Endothelial cell of umbilical vein (primary cell): Measurements from ENCODE around the gene IL18.
"Not testable (repeated sequence)": the region's sequence is repeated elsewhere in the genome, so short reads cannot be mapped to it uniquely, and the experiment has no call there.

Experiments used
- CTCF ChIP-seq, 2 donors: IDR thresholded peaks; 1 replicate in 1 of 2; 2 replicates in 1 of 2; pipeline ENCODE4 v1.5.1; 2011; ENCODE audit warnings: low read length in 2 of 2, mild to moderate bottlenecking in 2 of 2, moderate library complexity in 2 of 2, control low read depth in 1 of 2, inconsistent platforms in 1 of 2, low read depth in 1 of 2; ENCODE audit not compliant: insufficient read depth in 1 of 2; ENCODE audit errors: extremely low read depth in 1 of 2
- EZH2 ChIP-seq: IDR thresholded peaks from 2 replicates; pipeline ENCODE4 v1.6.1; 2012; ENCODE audit warnings: borderline replicate concordance, low read depth, mild to moderate bottlenecking, moderate library complexity, low read length, inconsistent platforms; ENCODE audit not compliant: severe bottlenecking
- FOS ChIP-seq: IDR thresholded peaks from 2 replicates; pipeline ENCODE4 v1.6.1; 2011; ENCODE audit warnings: mild to moderate bottlenecking, low read length, moderate library complexity, borderline replicate concordance; ENCODE audit not compliant: insufficient read depth
- GATA2 ChIP-seq: IDR thresholded peaks from 2 replicates; pipeline ENCODE4 v1.7.0; 2011; ENCODE audit warnings: low read depth, mild to moderate bottlenecking, moderate library complexity, mixed read lengths, low read length; ENCODE audit not compliant: insufficient read length, insufficient read depth
- POLR2A ChIP-seq: IDR thresholded peaks from 2 replicates; pipeline ENCODE4 v1.6.1; 2012; ENCODE audit warnings: low read depth, mild to moderate bottlenecking, control low read depth, low read length
- TF ChIP-seq, protein P1 (sequence below): IDR thresholded peaks from 2 replicates; pipeline ENCODE4 v1.6.1; 2011; ENCODE audit not compliant: insufficient read depth, insufficient read length

GRCh38 chr11:112095302-112095701 is 68.6 kb downstream of the IL18 start:
- TF ChIP-seq CTCF (IDR thresholded peaks at IDR 0.05; ENCODE audit: extremely low read depth in 1 of 2, insufficient read depth in 1 of 2, low read depth in 1 of 2, low read length in 2 of 2); EZH2; POLR2A; GATA2; FOS: not testable (repeated sequence)
- TF ChIP-seq, protein P1, sequence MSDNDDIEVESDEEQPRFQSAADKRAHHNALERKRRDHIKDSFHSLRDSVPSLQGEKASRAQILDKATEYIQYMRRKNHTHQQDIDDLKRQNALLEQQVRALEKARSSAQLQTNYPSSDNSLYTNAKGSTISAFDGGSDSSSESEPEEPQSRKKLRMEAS = not testable (repeated sequence)
